Mesenchymal stem cell (in vitro differentiated cells and primary cell): ENCODE data around the gene MTMR12.

ENCODE experiments used
- DNase-seq: peaks from one replicate; pipeline ENCODE4 v3.0.0-alpha.2; 2013
- H2AFZ ChIP-seq: one replicate; pipeline ENCODE4 v1.6.1; 2013; ENCODE audit warnings: low read depth, mild to moderate bottlenecking, control low read depth, inconsistent platforms, low read length, moderate library complexity
- H2AK5ac ChIP-seq: 2 replicates; pipeline ENCODE4 v1.6.1; 2013; ENCODE audit warnings: low read length, moderate library complexity, mild to moderate bottlenecking, inconsistent platforms; ENCODE audit not compliant: severe bottlenecking
- H2BK120ac ChIP-seq: one replicate; pipeline ENCODE4 v1.6.1; 2013; ENCODE audit warnings: low read depth, mild to moderate bottlenecking, inconsistent platforms, low read length, moderate library complexity
- H2BK12ac ChIP-seq, 2 experiments: one replicate each; pipeline ENCODE4 v1.6.1; 2013; ENCODE audit warnings: inconsistent platforms in 2 of 2, low read length in 2 of 2, mild to moderate bottlenecking in 2 of 2, moderate library complexity in 2 of 2, control low read depth in 1 of 2
- H2BK15ac ChIP-seq: one replicate; pipeline ENCODE4 v1.6.1; 2013; ENCODE audit warnings: mild to moderate bottlenecking, low read depth, inconsistent platforms; ENCODE audit not compliant: poor library complexity, severe bottlenecking
- H2BK5ac ChIP-seq: 2 replicates; pipeline ENCODE4 v1.6.1; 2013; ENCODE audit warnings: low read depth, mild to moderate bottlenecking, low read length, control low read depth, inconsistent platforms; ENCODE audit not compliant: poor library complexity, severe bottlenecking
- H3K14ac ChIP-seq, 2 experiments: one replicate each; pipeline ENCODE4 v1.6.1; 2013; ENCODE audit warnings: inconsistent platforms in 2 of 2, low read length in 2 of 2, control low read depth in 1 of 2, mild to moderate bottlenecking in 1 of 2, moderate library complexity in 1 of 2
- H3K18ac ChIP-seq, 2 experiments: one replicate each; pipeline ENCODE4 v1.6.1; 2013; ENCODE audit warnings: inconsistent platforms in 2 of 2, low read length in 2 of 2, control low read depth in 1 of 2, low read depth in 1 of 2, mild to moderate bottlenecking in 1 of 2
- H3K23ac ChIP-seq, 2 experiments: one replicate each; pipeline ENCODE4 v1.6.1; 2013; ENCODE audit warnings: inconsistent platforms in 2 of 2, low read length in 2 of 2, mild to moderate bottlenecking in 2 of 2, moderate library complexity in 2 of 2, control low read depth in 1 of 2
- H3K27ac ChIP-seq: 2 replicates; pipeline ENCODE4 v1.5.1; 2013; ENCODE audit warnings: mild to moderate bottlenecking, moderate library complexity, low read length, control low read depth, inconsistent platforms; ENCODE audit not compliant: poor library complexity, severe bottlenecking
- H3K27me3 ChIP-seq, 2 experiments: 2 replicates each; pipeline versions ENCODE4 v1.6.1 to v1.7.0; 2013; ENCODE audit warnings: low read length in 2 of 2, mild to moderate bottlenecking in 2 of 2, moderate library complexity in 2 of 2, control low read depth in 1 of 2, inconsistent platforms in 1 of 2; ENCODE audit not compliant: control insufficient read depth in 1 of 2, insufficient read depth in 1 of 2
- H3K36me3 ChIP-seq, 2 experiments: 2 replicates each; pipeline versions ENCODE4 v1.6.1 to v1.7.0; 2013; ENCODE audit warnings: low read length in 2 of 2, control low read depth in 1 of 2, inconsistent platforms in 1 of 2, low read depth in 1 of 2, mild to moderate bottlenecking in 1 of 2; ENCODE audit not compliant: insufficient read depth in 2 of 2, control insufficient read depth in 1 of 2
- H3K4ac ChIP-seq, 2 experiments: one replicate each; pipeline ENCODE4 v1.6.1; 2013; ENCODE audit warnings: inconsistent platforms in 2 of 2, low read length in 2 of 2, mild to moderate bottlenecking in 2 of 2, moderate library complexity in 2 of 2, control low read depth in 1 of 2, low read depth in 1 of 2
- H3K4me1 ChIP-seq: 2 replicates; pipeline ENCODE4 v1.6.1; 2013; ENCODE audit warnings: low read depth, low read length, control low read depth; ENCODE audit not compliant: control insufficient read depth, insufficient read depth
- H3K4me2 ChIP-seq: 2 replicates; pipeline ENCODE4 v1.6.1; 2013; ENCODE audit warnings: low read length, mild to moderate bottlenecking, inconsistent platforms; ENCODE audit not compliant: poor library complexity, severe bottlenecking
- H3K4me3 ChIP-seq, 2 experiments: 2 replicates each; pipeline versions ENCODE4 v1.5.1 to v1.7.0; 2013; ENCODE audit warnings: low read length in 2 of 2, mild to moderate bottlenecking in 2 of 2, control low read depth in 1 of 2, low read depth in 1 of 2; ENCODE audit not compliant: insufficient read depth in 1 of 2
- H3K79me1 ChIP-seq: replicated peaks from 2 replicates; pipeline ENCODE4 v1.6.1; 2013; ENCODE audit warnings: mild to moderate bottlenecking, control low read depth, low read length, inconsistent platforms; ENCODE audit not compliant: poor library complexity, severe bottlenecking
- H3K9ac ChIP-seq: 2 replicates; pipeline ENCODE4 v1.7.0; 2013; ENCODE audit warnings: mild to moderate bottlenecking, low read length, moderate library complexity
- H3K9me3 ChIP-seq: 2 replicates; pipeline ENCODE4 v1.7.0; 2013; ENCODE audit warnings: mild to moderate bottlenecking, low read length; ENCODE audit not compliant: control insufficient read depth
- H4K8ac ChIP-seq: one replicate; pipeline ENCODE4 v1.6.1; 2013; ENCODE audit warnings: inconsistent platforms, mild to moderate bottlenecking, low read length, moderate library complexity
- H4K91ac ChIP-seq: one replicate; pipeline ENCODE4 v1.6.1; 2013; ENCODE audit warnings: mild to moderate bottlenecking, low read length, inconsistent platforms
- WGBS: methylation state at CpG from one replicate; pipeline ENCODE4 v1.1.7; 2013; ENCODE audit warnings: mixed read lengths; 5-methylcytosine and 5-hydroxymethylcytosine counted together

The MTMR12 gene

GRCh38 chr5:32331217-32331934, 18.6 kb upstream of the MTMR12 start:
- H2BK120ac ChIP-seq: no peak overlapping the region
- no peak overlapping the region for H2BK5ac ChIP-seq
- H2AFZ ChIP-seq: no peak overlapping the region
- no peaks in the 10 kb centered on the region for H3K79me1 ChIP-seq
- WGBS: 76% methylated on average over 10 of the region's 11 CpGs
- H3K36me3 ChIP-seq: no peaks in the 10 kb centered on the region
- no peaks in the 10 kb centered on the region for H3K9me3 ChIP-seq
- H3K27me3 ChIP-seq: peaks cover 0 to 6% of the 10 kb centered on the region in 2 experiments
- no peak overlapping the region for H4K91ac ChIP-seq
- H3K4ac ChIP-seq: no peak overlapping the region
- H3K27ac ChIP-seq: no peak overlapping the region
- no peak overlapping the region for H3K4me3 ChIP-seq
- no peak overlapping the region for H3K9ac ChIP-seq
- no peak for DNase-seq
- no peak overlapping the region for H3K14ac ChIP-seq
- no peaks in the 10 kb centered on the region for H3K4me1 ChIP-seq
- no peak overlapping the region for H3K18ac ChIP-seq
- no peak overlapping the region for H2BK12ac ChIP-seq
- no peak overlapping the region for H3K4me2 ChIP-seq
- H2BK15ac ChIP-seq: no peak overlapping the region
- no peak overlapping the region for H2AK5ac ChIP-seq
- H3K23ac ChIP-seq: no peak overlapping the region
- no peak overlapping the region for H4K8ac ChIP-seq

- H3K4me2 ChIP-seq: no peak overlapping the region
- H2BK12ac ChIP-seq: no peak overlapping the region
- no peak overlapping the region for H2BK15ac ChIP-seq
- no peak overlapping the region for H3K4ac ChIP-seq
- H3K79me1 ChIP-seq: no peaks in the 10 kb centered on the region
- H3K9ac ChIP-seq: no peak overlapping the region
- no peak for DNase-seq
- H2BK120ac ChIP-seq: no peak overlapping the region
- no peak overlapping the region for H2BK5ac ChIP-seq
- 81% methylated on average over 11 of the region's 11 CpGs for WGBS
- no peak overlapping the region for H4K91ac ChIP-seq
- H2AK5ac ChIP-seq: no peak overlapping the region
- no peak overlapping the region for H3K14ac ChIP-seq
- H3K4me1 ChIP-seq: no peaks in the 10 kb centered on the region
- H2AFZ ChIP-seq: no peak overlapping the region
- peaks cover 0 to 6% of the 10 kb centered on the region in 2 experiments for H3K27me3 ChIP-seq
- H3K36me3 ChIP-seq: no peaks in the 10 kb centered on the region
- H3K18ac ChIP-seq: no peak overlapping the region
- H3K27ac ChIP-seq: no peak overlapping the region
- no peak overlapping the region for H4K8ac ChIP-seq
- no peak overlapping the region for H3K23ac ChIP-seq
- no peaks in the 10 kb centered on the region for H3K9me3 ChIP-seq
- no peak overlapping the region for H3K4me3 ChIP-seq
These were observed 17.6 kb upstream of the MTMR12 start for GRCh38 chr5:32330126-32330971.

- Histone ChIP-seq H2BK12ac (no peak overlapping the region), H3K23ac (no peak overlapping the region), H2BK120ac (no peak overlapping the region), H4K91ac (no peak overlapping the region), H3K4me1 (no peaks in the 10 kb centered on the region), H3K79me1 (no peaks in the 10 kb centered on the region), H3K4me2 (no peak overlapping the region), H3K9ac (no peak overlapping the region), H3K27me3 (peaks cover 0 to 6% of the 10 kb centered on the region in 2 experiments), H4K8ac (peak overlapping the region; percentile 53), H3K4ac (no peak overlapping the region), H3K27ac (no peak overlapping the region), H3K18ac (no peak overlapping the region), H3K36me3 (no peaks in the 10 kb centered on the region), H2AK5ac (no peak overlapping the region), H3K14ac (no peak overlapping the region), H2BK5ac (no peak overlapping the region), H2AFZ (no peak overlapping the region), H3K9me3 (no peaks in the 10 kb centered on the region), H3K4me3 (no peak overlapping the region), H2BK15ac (no peak overlapping the region)
- DNase-seq: peak; percentile 71
- 30% methylated on average over 10 of the region's 10 CpGs for WGBS
These were observed 16.7 kb upstream of the MTMR12 start for GRCh38 chr5:32329395-32329834.

GRCh38 chr5:32326216-32326772, 13.6 kb upstream of the MTMR12 start:
- no peak overlapping the region for H4K8ac ChIP-seq
- no peak overlapping the region for H2AK5ac ChIP-seq

More at GRCh38 chr5:32326216-32326772, 13.6 kb upstream of the MTMR12 start:
- Histone ChIP-seq H3K27me3 (no peaks in the 10 kb centered on the region), H3K9ac (no peak overlapping the region), H4K91ac (no peak overlapping the region), H3K4me3 (no peak overlapping the region), H3K36me3 (no peaks in the 10 kb centered on the region), H3K79me1 (no peaks in the 10 kb centered on the region), H3K4me2 (no peak overlapping the region), H3K18ac (no peak overlapping the region), H3K4ac (no peak overlapping the region), H3K23ac (no peak overlapping the region), H3K4me1 (no peaks in the 10 kb centered on the region), H2BK5ac (no peak overlapping the region), H3K14ac (no peak overlapping the region), H2BK15ac (no peak overlapping the region), H2AFZ (no peak overlapping the region), H3K9me3 (peaks cover 9% of the 10 kb centered on the region), H2BK12ac (no peak overlapping the region), H2BK120ac (no peak overlapping the region), H3K27ac (no peak overlapping the region)
- 92% methylated on average over 2 of the region's 3 CpGs for WGBS
- DNase-seq: peak; percentile 45
